ENCODE results near the gene MMD2.

DNA sequence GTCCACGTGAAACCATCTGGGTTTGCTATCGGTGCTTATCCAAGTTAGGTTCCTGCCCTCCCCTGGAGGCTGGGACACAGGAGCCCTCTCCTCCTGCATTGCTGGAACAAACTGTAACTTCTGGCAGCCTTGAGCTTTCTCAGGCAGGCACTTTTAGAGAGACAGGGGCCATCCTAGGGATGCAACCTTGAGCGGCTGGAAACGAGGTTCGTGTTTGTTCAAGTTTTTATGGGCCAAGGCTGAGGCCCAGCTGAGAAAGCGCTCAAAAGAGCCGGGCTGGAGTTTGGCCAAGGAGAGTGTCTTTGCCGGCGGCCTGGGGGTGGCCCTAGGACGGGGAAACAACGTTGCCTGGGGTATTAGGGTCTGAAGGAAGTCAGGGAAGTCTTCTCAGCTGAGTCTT, 5.5 kb upstream of the MMD2 start:
- no peak for TF ChIP-seq MXI1 (conservative IDR thresholded peaks at IDR 0.05; ENCODE audit: poor library complexity, severe bottlenecking)
- TF ChIP-seq, protein P1, sequence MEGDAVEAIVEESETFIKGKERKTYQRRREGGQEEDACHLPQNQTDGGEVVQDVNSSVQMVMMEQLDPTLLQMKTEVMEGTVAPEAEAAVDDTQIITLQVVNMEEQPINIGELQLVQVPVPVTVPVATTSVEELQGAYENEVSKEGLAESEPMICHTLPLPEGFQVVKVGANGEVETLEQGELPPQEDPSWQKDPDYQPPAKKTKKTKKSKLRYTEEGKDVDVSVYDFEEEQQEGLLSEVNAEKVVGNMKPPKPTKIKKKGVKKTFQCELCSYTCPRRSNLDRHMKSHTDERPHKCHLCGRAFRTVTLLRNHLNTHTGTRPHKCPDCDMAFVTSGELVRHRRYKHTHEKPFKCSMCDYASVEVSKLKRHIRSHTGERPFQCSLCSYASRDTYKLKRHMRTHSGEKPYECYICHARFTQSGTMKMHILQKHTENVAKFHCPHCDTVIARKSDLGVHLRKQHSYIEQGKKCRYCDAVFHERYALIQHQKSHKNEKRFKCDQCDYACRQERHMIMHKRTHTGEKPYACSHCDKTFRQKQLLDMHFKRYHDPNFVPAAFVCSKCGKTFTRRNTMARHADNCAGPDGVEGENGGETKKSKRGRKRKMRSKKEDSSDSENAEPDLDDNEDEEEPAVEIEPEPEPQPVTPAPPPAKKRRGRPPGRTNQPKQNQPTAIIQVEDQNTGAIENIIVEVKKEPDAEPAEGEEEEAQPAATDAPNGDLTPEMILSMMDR (IDR thresholded peaks at IDR 0.05; ENCODE audit: poor library complexity, severe bottlenecking), result no peak
- TF ChIP-seq, protein P2, sequence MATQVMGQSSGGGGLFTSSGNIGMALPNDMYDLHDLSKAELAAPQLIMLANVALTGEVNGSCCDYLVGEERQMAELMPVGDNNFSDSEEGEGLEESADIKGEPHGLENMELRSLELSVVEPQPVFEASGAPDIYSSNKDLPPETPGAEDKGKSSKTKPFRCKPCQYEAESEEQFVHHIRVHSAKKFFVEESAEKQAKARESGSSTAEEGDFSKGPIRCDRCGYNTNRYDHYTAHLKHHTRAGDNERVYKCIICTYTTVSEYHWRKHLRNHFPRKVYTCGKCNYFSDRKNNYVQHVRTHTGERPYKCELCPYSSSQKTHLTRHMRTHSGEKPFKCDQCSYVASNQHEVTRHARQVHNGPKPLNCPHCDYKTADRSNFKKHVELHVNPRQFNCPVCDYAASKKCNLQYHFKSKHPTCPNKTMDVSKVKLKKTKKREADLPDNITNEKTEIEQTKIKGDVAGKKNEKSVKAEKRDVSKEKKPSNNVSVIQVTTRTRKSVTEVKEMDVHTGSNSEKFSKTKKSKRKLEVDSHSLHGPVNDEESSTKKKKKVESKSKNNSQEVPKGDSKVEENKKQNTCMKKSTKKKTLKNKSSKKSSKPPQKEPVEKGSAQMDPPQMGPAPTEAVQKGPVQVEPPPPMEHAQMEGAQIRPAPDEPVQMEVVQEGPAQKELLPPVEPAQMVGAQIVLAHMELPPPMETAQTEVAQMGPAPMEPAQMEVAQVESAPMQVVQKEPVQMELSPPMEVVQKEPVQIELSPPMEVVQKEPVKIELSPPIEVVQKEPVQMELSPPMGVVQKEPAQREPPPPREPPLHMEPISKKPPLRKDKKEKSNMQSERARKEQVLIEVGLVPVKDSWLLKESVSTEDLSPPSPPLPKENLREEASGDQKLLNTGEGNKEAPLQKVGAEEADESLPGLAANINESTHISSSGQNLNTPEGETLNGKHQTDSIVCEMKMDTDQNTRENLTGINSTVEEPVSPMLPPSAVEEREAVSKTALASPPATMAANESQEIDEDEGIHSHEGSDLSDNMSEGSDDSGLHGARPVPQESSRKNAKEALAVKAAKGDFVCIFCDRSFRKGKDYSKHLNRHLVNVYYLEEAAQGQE (IDR thresholded peaks at IDR 0.05; ENCODE audit: borderline replicate concordance), result no peak

Measured in neural cell (in vitro differentiated cells).